SH-SY5Y (cell line): ENCODE measurements around the gene RHOA.

ENCODE experiments used
- GATA2 ChIP-seq: IDR thresholded peaks from 2 replicates; pipeline ENCODE4 v1.6.1; 2011; ENCODE audit warnings: mild to moderate bottlenecking, low read depth, low read length
- GATA3 ChIP-seq: IDR thresholded peaks from 2 replicates; pipeline ENCODE4 v1.6.1; 2011; ENCODE audit warnings: low read depth, mild to moderate bottlenecking, low read length, moderate library complexity

- no peak for TF ChIP-seq GATA2
- no peak for TF ChIP-seq GATA3
Measured at GRCh38 chr3:49358217-49358883, 53.4 kb downstream of the RHOA start, which contains the start of gene GPX1.
